NCI-H2029 treated with DMSO at 0.1 percent for 48 hours (cell line): ENCODE results near the gene CLP1.
"Not testable (repeated sequence)": the region's sequence is repeated elsewhere in the genome, so short reads cannot be mapped to it uniquely, and the experiment has no call there.

Experiments
- DNase-seq: peaks from one replicate; lab custom pipeline; 2025; lab: John Stamatoyannopoulos, UW

Gene CLP1

GRCh38 chr11:57667117-57667735 lies 9.7 kb downstream of the CLP1 start:
- peak; percentile 98 for DNase-seq

- DNase-seq = peak; percentile 98
Observed at GRCh38 chr11:57667736-57668433, 10.3 kb downstream of the CLP1 start, which contains the start of gene ZDHHC5. Gene ZDHHC5 (plus strand): TSS chr11:57668114. CDS start chr11:57673091, 4,977 bp downstream.

- no peak for DNase-seq
Observed at GRCh38 chr11:57668434-57668782, 10.8 kb downstream of the CLP1 start.

- no peak for DNase-seq
Observed at GRCh38 chr11:57674251-57674650, 16.7 kb downstream of the CLP1 start.

GRCh38 chr11:57675176-57675941 lies 17.8 kb downstream of the CLP1 start:
- DNase-seq = no peak

GRCh38 chr11:57679396-57679795 lies 21.8 kb downstream of the CLP1 start:
- no peak for DNase-seq

GRCh38 chr11:57680552-57680874 lies 23.0 kb downstream of the CLP1 start:
- DNase-seq = no peak

- no peak for DNase-seq
Observed at GRCh38 chr11:57681168-57681567, 23.6 kb downstream of the CLP1 start.

- DNase-seq = not testable (repeated sequence)
Observed at GRCh38 chr11:57690474-57690873, 32.9 kb downstream of the CLP1 start.

GRCh38 chr11:57698843-57699365 lies 41.3 kb downstream of the CLP1 start:
- no peak for DNase-seq

GRCh38 chr11:57699813-57700212 lies 42.3 kb downstream of the CLP1 start:
- no peak for DNase-seq

- no peak for DNase-seq
Observed at GRCh38 chr11:57700425-57700824, 42.9 kb downstream of the CLP1 start.

- no peak for DNase-seq
Observed at GRCh38 chr11:57703341-57703740, 45.8 kb downstream of the CLP1 start.

- DNase-seq = no peak
Observed at GRCh38 chr11:57704932-57705331, 47.4 kb downstream of the CLP1 start.

- not testable (repeated sequence) for DNase-seq
Observed at GRCh38 chr11:57705432-57705831, 47.9 kb downstream of the CLP1 start.

GRCh38 chr11:57709802-57710367 lies 52.3 kb downstream of the CLP1 start:
- no peak for DNase-seq
